OCI-LY3 (cell line): ENCODE measurements around the gene MOCOS.

Source experiments
- EZH2phosphoT487 ChIP-seq: fragments of 200-600 bp; shearing (Covaris generic); IDR thresholded peaks from 2 replicates; pipeline ENCODE4 v1.6.1; 2018; ENCODE audit warnings: antibody characterized with exemption, mixed run types, low read depth
- TF ChIP-seq, protein P1 (sequence below): fragments of 200-600, 300-600 bp; sonication (generic); IDR thresholded peaks from 2 replicates; pipeline ENCODE4 v1.5.1; 2014; ENCODE audit warnings: antibody characterized with exemption, low read length, low read depth

DNA sequence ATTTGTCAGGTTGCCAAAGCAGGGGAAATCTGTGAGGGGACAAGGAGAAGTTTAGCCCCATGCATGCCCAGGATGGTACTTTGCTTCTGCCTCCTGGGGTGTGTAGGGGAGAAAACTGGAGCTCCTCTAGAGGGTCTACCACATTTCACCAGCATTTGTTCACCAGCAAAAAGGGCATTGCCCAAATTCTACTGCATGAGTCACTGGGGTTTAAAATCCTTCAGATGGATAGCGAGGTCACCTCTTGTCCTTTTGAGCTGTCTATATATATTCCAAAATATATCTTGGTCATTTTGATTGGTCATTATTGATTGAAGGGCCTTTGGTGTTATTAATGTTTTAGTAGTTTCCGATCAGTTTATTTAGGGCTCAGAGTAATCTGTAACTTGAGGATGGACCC lies 128.9 kb downstream of the MOCOS start:
- TF ChIP-seq, protein P1, sequence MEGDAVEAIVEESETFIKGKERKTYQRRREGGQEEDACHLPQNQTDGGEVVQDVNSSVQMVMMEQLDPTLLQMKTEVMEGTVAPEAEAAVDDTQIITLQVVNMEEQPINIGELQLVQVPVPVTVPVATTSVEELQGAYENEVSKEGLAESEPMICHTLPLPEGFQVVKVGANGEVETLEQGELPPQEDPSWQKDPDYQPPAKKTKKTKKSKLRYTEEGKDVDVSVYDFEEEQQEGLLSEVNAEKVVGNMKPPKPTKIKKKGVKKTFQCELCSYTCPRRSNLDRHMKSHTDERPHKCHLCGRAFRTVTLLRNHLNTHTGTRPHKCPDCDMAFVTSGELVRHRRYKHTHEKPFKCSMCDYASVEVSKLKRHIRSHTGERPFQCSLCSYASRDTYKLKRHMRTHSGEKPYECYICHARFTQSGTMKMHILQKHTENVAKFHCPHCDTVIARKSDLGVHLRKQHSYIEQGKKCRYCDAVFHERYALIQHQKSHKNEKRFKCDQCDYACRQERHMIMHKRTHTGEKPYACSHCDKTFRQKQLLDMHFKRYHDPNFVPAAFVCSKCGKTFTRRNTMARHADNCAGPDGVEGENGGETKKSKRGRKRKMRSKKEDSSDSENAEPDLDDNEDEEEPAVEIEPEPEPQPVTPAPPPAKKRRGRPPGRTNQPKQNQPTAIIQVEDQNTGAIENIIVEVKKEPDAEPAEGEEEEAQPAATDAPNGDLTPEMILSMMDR = no peak
- TF ChIP-seq EZH2phosphoT487 = no peak
